Vagina (tissue), 2 donors: ENCODE data around the gene CRADD.

Experiments used
- CTCF ChIP-seq, 3 experiments: fragments of 450-650 bp in 2 of 3; fragments of 200-600 bp in 1 of 3; sonication (generic) in 1 of 3; IDR thresholded peaks; one replicate each; pipeline ENCODE4 v1.5.1; 2017 to 2019; ENCODE audit warnings: antibody characterized with exemption in 3 of 3, mild to moderate bottlenecking in 2 of 3, moderate library complexity in 2 of 3
- POLR2A ChIP-seq, 2 donors: fragments of 450-650 bp; IDR thresholded peaks; one replicate each; pipeline ENCODE4 v1.6.1; 2017; ENCODE audit warnings: antibody characterized with exemption in 2 of 2, mild to moderate bottlenecking in 2 of 2, moderate library complexity in 2 of 2
- POLR2AphosphoS5 ChIP-seq, 2 donors: sonication (generic); formaldehyde crosslinking; IDR thresholded peaks; one replicate each; pipeline ENCODE4 v1.9.0; 2017; ENCODE audit warnings: antibody characterized with exemption in 2 of 2, mild to moderate bottlenecking in 2 of 2, low read depth in 1 of 2; ENCODE audit not compliant: insufficient read depth in 1 of 2

GRCh38 chr12:93798279-93799151 lies 121.3 kb downstream of the CRADD start:
- TF ChIP-seq CTCF (IDR thresholded peaks at IDR 0.05) (no peak), POLR2AphosphoS5 (IDR thresholded peaks at IDR 0.05; ENCODE audit: insufficient read depth in 1 of 2, low read depth in 1 of 2) (no peak), POLR2A (IDR thresholded peaks at IDR 0.05) (no peak)
